Large intestine (tissue), 3 donors: ENCODE data around the gene DCBLD2. TPM values are rescaled to one million over a fixed set of nuclear protein-coding genes. Genes with fewer than 3 reads are reported as not detected.

Experiments
- DNase-seq, 2 donors: peaks; one replicate each; pipeline versions ENCODE4 v3.0.0 to v3.0.0-alpha.2; 2013
- H3K27ac ChIP-seq: one replicate; pipeline ENCODE4 v1.5.1; 2013; ENCODE audit warnings: low read length
- H3K27me3 ChIP-seq: 2 replicates; pipeline ENCODE4 v1.6.1; 2013; ENCODE audit warnings: low read length; ENCODE audit not compliant: control insufficient read depth, insufficient read depth
- H3K36me3 ChIP-seq: 2 replicates; pipeline ENCODE4 v1.6.1; 2013; ENCODE audit warnings: low read length; ENCODE audit not compliant: control insufficient read depth, insufficient read depth
- H3K4me1 ChIP-seq: one replicate; pipeline ENCODE4 v1.6.1; 2013; ENCODE audit warnings: low read length; ENCODE audit not compliant: control insufficient read depth, insufficient read depth
- H3K4me3 ChIP-seq: one replicate; pipeline ENCODE4 v1.5.1; 2013; ENCODE audit warnings: low read length
- H3K9me3 ChIP-seq: one replicate; pipeline ENCODE4 v1.6.1; 2013; ENCODE audit warnings: mild to moderate bottlenecking, low read depth, low read length, moderate library complexity; ENCODE audit not compliant: control insufficient read depth
- WGBS: methylation state at CpG from one replicate; pipeline ENCODE4 v1.1.5; 2013; ENCODE audit warnings: low lambda C conversion rate; ENCODE audit not compliant: insufficient coverage; 5-methylcytosine and 5-hydroxymethylcytosine counted together
- polyA plus RNA-seq: library from polyadenylated mRNA; unstranded; fragments of 120-200 nt; gene quantifications from one replicate; pipeline ENCODE4 v1.2.1, GENCODE V29; 2013

DCBLD2 gene
- polyA plus RNA-seq, 1 donor: 15.7 TPM

GRCh38 chr3:98750276-98750919 lies 151.1 kb downstream of the DCBLD2 start:
- DNase-seq: no peak
- Histone ChIP-seq H3K4me1 (no peaks in the 10 kb centered on the region), H3K27ac (no peak overlapping the region), H3K4me3 (no peak overlapping the region), H3K9me3 (no peaks in the 10 kb centered on the region), H3K27me3 (no peaks in the 10 kb centered on the region), H3K36me3 (no peaks in the 10 kb centered on the region)
- no CpG with 5 or more reads among the region's 1 CpG for WGBS

DNA sequence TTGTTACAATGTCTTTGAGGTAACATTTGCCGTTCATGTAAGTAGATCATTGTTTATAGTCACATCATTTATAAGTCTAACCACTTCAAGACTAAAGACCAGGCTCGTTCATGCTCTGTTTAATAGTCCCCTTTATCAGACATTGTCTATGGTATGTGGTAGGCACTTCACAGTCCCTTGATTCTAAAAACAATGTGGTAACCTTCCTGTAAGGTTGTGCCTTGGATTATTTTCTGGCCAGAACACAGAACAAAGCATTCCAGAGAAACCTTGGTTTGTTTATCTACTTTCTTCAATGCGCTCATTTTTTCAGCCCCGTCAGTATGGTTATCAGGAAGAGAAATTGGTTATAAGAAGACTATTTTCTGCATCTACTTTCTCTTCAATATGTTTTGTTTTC lies 154.6 kb downstream of the DCBLD2 start:
- Histone ChIP-seq H3K36me3 (no peaks in the 10 kb centered on the region), H3K27me3 (no peaks in the 10 kb centered on the region), H3K9me3 (no peaks in the 10 kb centered on the region), H3K4me3 (no peak overlapping the region), H3K4me1 (no peaks in the 10 kb centered on the region), H3K27ac (no peak overlapping the region)
- DNase-seq: no peak
- WGBS: 100% methylated on average over 1 of the region's 4 CpGs

DNA sequence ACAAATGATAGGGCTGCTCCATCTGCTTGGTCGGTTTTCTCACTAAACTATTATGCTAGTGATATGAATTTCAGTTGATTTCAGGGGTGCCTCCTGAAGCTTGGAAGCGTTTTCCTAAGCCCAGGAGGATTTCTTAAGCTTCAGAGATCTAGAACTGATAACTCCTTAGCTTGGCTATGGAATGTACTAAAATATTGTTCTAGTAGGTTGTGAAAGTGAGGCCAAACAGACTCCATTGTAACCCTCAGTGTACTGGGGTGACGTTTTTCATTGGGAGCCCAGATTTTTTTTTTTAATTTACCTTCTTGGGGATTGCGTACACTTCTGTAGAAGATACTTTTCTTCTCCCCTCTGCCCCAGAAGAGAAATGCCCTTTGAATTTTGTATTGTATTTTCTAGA lies 155.4 kb downstream of the DCBLD2 start:
- 100% methylated on average over 1 of the region's 4 CpGs for WGBS
- no peaks in the 10 kb centered on the region for H3K4me1 ChIP-seq
- DNase-seq: no peak
- no peaks in the 10 kb centered on the region for H3K9me3 ChIP-seq
- H3K4me3 ChIP-seq: no peak overlapping the region
- no peaks in the 10 kb centered on the region for H3K36me3 ChIP-seq
- no peaks in the 10 kb centered on the region for H3K27me3 ChIP-seq
- no peak overlapping the region for H3K27ac ChIP-seq

Other genes with a start within 250 kb of the DCBLD2 start
- 7.7 TPM for gene ST3GAL6, start 138.4 kb downstream of the DCBLD2 start, polyA plus RNA-seq